GM18873 (cell line): ENCODE data around the gene ADGRV1.

ENCODE experiments used
- ATAC-seq: cut with Tn5 transposase; IDR thresholded peaks from one replicate; pipeline ENCODE4 v1.9.1; 2021; ENCODE audit warnings: mild to moderate bottlenecking, moderate library complexity, moderate number of reproducible peaks; ENCODE audit not compliant: unreplicated experiment, low FRiP score

The ADGRV1 gene

GRCh38 chr5:91170266-91170665 is 611.7 kb downstream of the ADGRV1 start:
- no peak for ATAC-seq

GRCh38 chr5:91171322-91171721 is 612.7 kb downstream of the ADGRV1 start:
- ATAC-seq = no peak

DNA sequence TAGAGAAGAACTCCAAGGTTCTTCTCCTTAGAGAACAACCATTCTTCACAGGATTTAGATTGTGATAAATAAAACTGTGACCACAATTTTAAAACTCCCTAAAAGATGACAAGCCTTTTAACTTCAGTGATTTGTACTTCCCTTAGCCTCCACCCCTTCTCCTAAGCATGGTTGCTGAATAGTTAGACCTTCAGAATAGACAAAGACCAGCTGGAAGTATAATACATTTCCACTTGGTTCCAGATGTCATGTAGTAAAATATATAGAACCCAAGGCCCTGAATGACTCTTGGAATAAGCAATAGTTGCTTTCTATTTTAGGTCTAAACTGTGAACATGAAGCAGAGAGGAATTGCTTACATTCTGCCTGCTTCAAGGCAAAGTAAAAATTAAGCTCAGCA is 615.8 kb downstream of the ADGRV1 start:
- ATAC-seq = no peak

DNA sequence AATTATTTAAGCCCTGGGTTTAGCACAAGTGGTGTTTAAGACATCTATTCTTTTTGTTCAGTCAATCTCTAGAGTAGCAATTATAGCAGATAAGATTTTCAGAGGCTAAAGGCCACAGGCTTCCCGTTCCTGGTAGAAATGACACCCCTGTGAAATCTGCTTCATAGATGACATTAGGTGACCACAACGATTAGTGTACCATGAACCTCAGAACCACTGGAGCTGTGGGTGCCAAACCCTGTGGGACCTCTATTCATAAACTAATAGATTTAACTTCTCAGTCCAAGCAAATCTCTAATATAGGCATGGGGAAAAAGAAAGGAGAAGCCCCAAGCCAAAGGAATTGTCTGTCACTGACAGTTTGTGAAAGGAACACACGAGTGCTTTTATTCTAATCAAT is 617.1 kb downstream of the ADGRV1 start:
- ATAC-seq = no peak

DNA sequence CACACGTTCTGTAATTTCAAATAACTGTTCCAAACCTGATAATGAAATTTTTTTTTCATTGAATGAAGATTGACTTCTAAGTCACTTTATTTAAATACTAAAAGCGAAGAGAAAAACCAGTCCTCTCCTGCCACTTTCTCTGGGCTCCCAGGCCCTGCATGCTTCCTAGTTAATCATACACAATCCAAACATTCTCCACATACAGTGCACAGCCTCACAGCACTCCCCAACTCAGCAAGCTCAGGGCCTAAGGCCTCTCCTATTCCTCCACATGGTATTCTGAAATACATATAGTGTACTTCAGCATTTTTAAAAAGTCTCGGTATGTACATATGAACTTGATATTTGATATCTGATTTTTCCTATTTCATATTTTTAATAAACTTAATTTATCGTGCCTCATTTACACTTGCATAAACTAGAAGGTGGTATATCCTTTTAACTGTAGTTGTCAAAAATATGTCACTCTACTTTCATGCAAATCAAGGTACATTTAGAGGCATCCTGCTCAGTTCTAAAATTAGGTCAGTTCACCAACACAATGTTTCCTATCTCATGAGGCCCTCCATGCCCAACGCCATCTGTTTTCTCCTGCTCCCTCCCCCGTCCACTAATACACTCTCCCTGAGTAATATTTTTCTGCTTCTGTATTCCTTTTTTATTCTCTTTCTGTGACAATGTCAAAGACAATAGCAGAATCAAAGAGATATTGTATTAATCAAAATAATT is 617.9 kb downstream of the ADGRV1 start:
- no peak for ATAC-seq

- no peak for ATAC-seq
Observed at GRCh38 chr5:91177085-91177484, 618.5 kb downstream of the ADGRV1 start.

DNA sequence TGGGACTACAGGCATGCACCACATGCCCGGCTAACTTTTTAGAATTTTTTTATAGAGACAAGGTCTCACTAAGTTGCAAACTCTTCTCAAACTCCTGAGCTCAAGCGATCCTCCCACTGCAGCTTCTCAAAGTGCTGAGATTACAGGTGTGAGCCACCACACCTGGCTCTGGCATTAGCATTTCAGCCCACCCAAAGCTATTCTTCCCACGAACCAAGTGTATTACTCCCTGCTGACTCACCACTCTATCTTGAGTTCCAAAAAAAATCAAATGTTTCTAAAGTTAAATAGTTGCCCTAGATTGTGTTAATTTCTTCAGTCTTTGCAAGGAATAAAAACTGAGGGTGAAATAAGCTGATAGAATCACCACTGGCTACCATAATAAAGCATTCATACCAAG is 619.0 kb downstream of the ADGRV1 start:
- no peak for ATAC-seq

- ATAC-seq = no peak
Observed at GRCh38 chr5:91178461-91178860, 619.9 kb downstream of the ADGRV1 start.

- ATAC-seq = no peak
Observed at GRCh38 chr5:91179018-91179417, 620.4 kb downstream of the ADGRV1 start.

DNA sequence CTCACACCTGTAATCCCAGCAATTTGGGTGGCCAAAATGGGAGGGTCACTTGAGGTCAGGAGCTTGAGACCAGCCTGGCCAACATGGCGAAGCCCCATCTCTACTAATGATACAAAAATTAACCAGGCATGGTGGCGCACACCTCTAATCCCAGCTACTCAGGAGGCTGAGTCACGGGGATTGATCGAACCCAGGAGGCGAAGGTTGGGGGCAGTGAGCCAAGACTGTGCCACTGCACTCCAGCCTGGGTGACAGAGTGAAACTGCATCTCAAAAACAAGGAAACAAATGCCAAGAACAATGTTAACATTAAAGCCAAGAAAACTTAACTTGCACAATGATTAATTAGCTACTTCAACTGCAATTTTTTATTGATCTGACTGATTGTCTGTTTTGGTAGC is 621.9 kb downstream of the ADGRV1 start:
- no peak for ATAC-seq

DNA sequence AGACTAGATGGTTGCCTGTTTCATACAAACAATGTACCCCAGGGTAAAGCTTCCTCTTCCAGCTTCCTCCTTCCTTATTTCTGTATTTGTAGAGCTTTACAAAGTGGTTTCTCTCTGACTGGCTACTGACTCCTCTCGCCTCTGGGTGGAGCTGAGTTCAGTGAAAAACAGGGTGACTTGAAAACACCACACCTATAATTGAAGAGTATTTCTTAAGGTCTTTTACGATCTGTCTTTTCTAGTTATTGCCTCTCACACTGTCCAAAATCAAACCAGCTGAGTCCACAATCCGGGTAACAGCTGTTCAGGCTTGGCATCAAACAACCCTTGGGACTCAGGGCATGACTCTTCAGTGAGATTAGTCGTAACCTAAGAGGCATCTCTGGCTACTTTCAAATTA is 624.2 kb downstream of the ADGRV1 start:
- no peak for ATAC-seq

- ATAC-seq = no peak
Observed at GRCh38 chr5:91183743-91184142, 625.1 kb downstream of the ADGRV1 start.

DNA sequence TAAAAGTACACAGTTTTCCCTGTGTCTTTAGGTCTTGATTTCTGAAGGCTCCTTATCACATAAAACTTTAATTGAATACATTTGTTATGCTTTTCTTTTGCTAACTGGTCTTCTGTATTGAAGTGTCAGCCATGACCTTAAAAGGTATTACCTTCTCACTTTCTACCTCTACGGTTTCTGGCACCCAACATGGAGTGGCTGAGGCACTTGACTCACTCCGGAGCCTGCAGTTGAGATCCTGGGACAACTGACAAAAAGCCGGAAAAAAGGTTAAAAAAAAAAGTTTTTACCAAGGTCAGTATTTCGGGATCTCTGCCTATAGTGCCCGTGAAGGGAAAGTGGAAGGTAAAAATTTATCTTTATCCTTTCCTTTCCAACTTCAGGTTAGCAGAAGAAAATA is 627.5 kb downstream of the ADGRV1 start:
- ATAC-seq = no peak

DNA sequence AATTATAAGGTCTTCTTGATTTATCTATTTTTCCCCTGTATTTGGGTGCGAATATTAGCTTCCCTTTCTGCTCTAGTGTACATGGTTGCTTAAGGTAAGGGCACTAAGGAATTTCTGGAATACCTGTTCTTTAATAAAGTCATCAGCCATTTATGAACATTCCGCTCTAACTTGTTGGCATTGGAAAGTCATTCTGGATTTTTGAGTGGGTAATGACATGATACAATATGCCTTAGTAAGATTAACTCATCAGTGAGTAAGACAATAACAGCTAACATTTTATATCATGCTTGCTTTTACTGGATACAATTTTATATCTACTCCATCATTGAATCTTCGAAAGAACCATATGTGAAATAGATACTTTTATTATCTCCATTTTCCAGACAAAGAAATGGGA is 628.4 kb downstream of the ADGRV1 start:
- no peak for ATAC-seq

DNA sequence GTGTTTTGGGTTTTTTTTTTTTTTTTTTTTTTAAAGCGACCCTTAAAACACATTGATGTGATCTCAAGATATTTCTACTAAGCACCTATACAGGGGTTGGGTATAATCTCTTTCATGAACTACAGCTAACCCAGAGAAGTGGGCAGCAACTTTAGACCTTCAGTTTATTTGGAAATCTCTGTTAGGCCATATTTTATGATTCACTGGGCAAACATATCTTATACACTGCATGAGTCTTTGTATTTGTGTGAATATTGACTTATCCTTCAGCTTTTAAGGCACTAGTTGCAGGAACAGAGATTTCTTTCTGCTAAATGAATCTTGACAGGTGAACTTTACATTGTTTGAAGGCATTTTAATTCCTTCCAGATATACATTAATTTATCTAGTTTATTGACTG is 630.2 kb downstream of the ADGRV1 start:
- no peak for ATAC-seq

GRCh38 chr5:91189480-91190313 is 631.1 kb downstream of the ADGRV1 start:
- ATAC-seq = no peak

- ATAC-seq = no peak
Observed at GRCh38 chr5:91190314-91190690, 631.7 kb downstream of the ADGRV1 start.

GRCh38 chr5:91194824-91195381 is 636.3 kb downstream of the ADGRV1 start:
- ATAC-seq = no peak

DNA sequence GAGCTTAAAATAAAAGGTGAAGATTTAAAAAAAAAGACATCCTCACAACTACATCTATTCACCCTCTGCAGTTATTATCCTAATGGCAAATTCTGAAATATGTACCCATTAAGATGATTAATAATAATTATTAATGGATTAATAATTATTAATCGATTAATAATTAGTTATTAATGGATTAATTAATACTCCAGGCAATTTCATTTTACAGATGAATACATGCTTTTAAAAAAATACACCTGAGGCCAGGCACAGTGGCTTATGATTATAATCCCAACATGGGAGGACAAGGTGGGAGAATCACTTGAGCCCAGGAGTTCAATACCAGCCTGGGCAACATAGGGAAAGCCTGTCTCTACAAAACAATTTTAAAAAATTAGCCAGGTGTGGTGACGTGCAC is 642.1 kb downstream of the ADGRV1 start:
- no peak for ATAC-seq

DNA sequence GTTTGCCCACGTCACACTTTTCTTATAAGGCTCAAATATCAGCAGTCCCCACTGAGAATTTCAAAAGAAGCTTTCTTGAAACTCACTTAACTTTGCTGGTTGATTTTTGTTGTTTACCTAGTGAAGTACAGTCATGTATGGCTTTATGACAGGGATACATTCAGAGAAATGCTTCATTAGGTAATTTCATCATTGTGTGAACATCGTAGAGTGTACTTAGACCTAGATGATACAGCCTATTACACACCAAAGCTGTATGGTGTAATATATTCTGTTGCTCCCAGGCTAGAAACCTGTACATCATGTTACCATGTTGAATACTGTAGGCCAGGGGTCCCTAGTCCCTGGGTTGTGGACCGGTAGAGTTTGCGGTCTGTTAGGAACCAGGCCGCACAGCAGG is 647.5 kb downstream of the ADGRV1 start:
- no peak for ATAC-seq

DNA sequence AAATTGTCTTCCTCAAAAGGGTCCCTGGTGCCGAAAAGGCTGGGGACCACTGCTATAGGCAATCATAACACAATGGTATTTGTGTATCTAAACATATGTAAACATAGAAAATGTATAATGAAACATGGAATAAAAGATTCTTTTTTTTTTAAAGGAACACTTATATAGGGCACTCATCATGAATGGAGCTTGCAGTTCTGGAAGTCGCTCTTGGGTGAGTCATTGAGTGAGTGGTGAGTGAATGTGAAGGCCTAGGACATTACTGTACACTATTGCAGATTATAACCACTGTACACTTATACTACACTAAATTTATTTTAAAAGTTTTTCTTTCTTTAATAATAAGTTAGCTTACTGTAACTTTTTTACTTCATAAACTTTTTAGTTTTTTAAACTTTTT is 648.1 kb downstream of the ADGRV1 start:
- no peak for ATAC-seq

- no peak for ATAC-seq
Observed at GRCh38 chr5:91207248-91207647, 648.7 kb downstream of the ADGRV1 start.
